Measurements from ENCODE around the gene RBBP6.

DNA sequence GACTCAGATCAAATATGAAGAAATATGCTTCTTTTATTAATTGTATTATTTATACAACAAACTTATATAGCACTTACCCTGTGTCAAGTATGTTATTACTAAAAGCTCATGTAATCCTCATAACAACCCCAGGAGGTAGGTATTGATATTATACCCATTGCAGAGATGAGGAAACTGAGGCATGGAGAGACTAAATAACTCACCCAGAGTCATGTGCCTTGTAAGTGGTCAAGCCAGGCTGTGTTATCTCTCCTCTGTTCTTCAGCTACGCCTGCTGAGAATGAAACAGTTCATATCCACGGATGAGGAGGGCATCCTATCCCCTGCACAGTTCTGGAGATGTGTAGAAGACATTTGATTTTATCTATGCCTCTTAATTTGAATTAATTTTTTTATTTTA, 78.1 kb downstream of the RBBP6 start:
- no peak for TF ChIP-seq EZH2 (IDR thresholded peaks at IDR 0.05)
- TF ChIP-seq POLR2AphosphoS5 (IDR thresholded peaks at IDR 0.05; ENCODE audit: borderline replicate concordance, low read depth, low read length), result no peak
